ENCODE results near the gene SSRP1.

SSRP1 gene

GRCh38 chr11:57368845-57369232 lies 33.1 kb upstream of the SSRP1 start:
- H3K4me2 ChIP-seq (ENCODE audit: low read length, poor library complexity, severe bottlenecking) = no peak overlapping the region
- H3K4ac ChIP-seq (ENCODE audit: low read depth in 1 of 2, low read length in 2 of 2) = no peak overlapping the region
- no peak overlapping the region for H2BK12ac ChIP-seq (ENCODE audit: low read length in 2 of 2)
- H3K36me3 ChIP-seq (ENCODE audit: control insufficient read depth in 1 of 2, insufficient read depth in 2 of 2, low read depth in 1 of 2, low read length in 2 of 2) = no peaks in the 10 kb centered on the region
- no peaks in the 10 kb centered on the region for H3K9me3 ChIP-seq (ENCODE audit: control insufficient read depth, low read length)
- 74% methylated on average over 5 of the region's 5 CpGs for WGBS
- H4K91ac ChIP-seq (ENCODE audit: low read length) = no peak overlapping the region
- H2BK15ac ChIP-seq (ENCODE audit: low read depth, poor library complexity, severe bottlenecking) = no peak overlapping the region
- no peak overlapping the region for H3K18ac ChIP-seq (ENCODE audit: low read depth in 1 of 2, low read length in 2 of 2)
- H3K27ac ChIP-seq (ENCODE audit: low read length, poor library complexity, severe bottlenecking) = no peak overlapping the region
- H3K79me1 ChIP-seq (replicated peaks; ENCODE audit: low read length, poor library complexity, severe bottlenecking) = no peaks in the 10 kb centered on the region
- H3K4me1 ChIP-seq (ENCODE audit: control insufficient read depth, insufficient read depth, low read depth, low read length) = no peaks in the 10 kb centered on the region
- H2BK5ac ChIP-seq (ENCODE audit: low read depth, low read length, poor library complexity, severe bottlenecking) = no peak overlapping the region
- no peak overlapping the region for H2AFZ ChIP-seq (ENCODE audit: low read depth, low read length)
- H3K14ac ChIP-seq (ENCODE audit: low read length in 2 of 2) = no peak overlapping the region
- no peak overlapping the region for H3K4me3 ChIP-seq (ENCODE audit: insufficient read depth in 1 of 2, low read depth in 1 of 2, low read length in 2 of 2)
- H3K23ac ChIP-seq (ENCODE audit: low read length in 2 of 2) = no peak overlapping the region
- H2BK120ac ChIP-seq (ENCODE audit: low read depth, low read length) = no peak overlapping the region
- H4K8ac ChIP-seq (ENCODE audit: low read length) = no peak overlapping the region
- H3K9ac ChIP-seq (ENCODE audit: low read length) = no peak overlapping the region
- no peak for DNase-seq
- H2AK5ac ChIP-seq (ENCODE audit: low read length, severe bottlenecking) = no peak overlapping the region
- peaks cover 5 to 43% of the 10 kb centered on the region in 2 experiments for H3K27me3 ChIP-seq (ENCODE audit: control insufficient read depth in 1 of 2, insufficient read depth in 1 of 2, low read length in 2 of 2)

GRCh38 chr11:57368106-57368844 lies 32.6 kb upstream of the SSRP1 start:
- Histone ChIP-seq H4K91ac (ENCODE audit: low read length) (no peak overlapping the region), H3K79me1 (replicated peaks; ENCODE audit: low read length, poor library complexity, severe bottlenecking) (no peaks in the 10 kb centered on the region), H3K9me3 (ENCODE audit: control insufficient read depth, low read length) (no peaks in the 10 kb centered on the region), H2BK120ac (ENCODE audit: low read depth, low read length) (no peak overlapping the region), H3K27me3 (ENCODE audit: control insufficient read depth in 1 of 2, insufficient read depth in 1 of 2, low read length in 2 of 2) (peaks cover 5 to 49% of the 10 kb centered on the region in 2 experiments), H3K14ac (ENCODE audit: low read length in 2 of 2) (no peak overlapping the region), H2AK5ac (ENCODE audit: low read length, severe bottlenecking) (no peak overlapping the region), H2BK5ac (ENCODE audit: low read depth, low read length, poor library complexity, severe bottlenecking) (no peak overlapping the region), H3K9ac (ENCODE audit: low read length) (no peak overlapping the region), H3K4me3 (ENCODE audit: insufficient read depth in 1 of 2, low read depth in 1 of 2, low read length in 2 of 2) (no peak overlapping the region), H3K4me1 (ENCODE audit: control insufficient read depth, insufficient read depth, low read depth, low read length) (no peaks in the 10 kb centered on the region), H3K18ac (ENCODE audit: low read depth in 1 of 2, low read length in 2 of 2) (no peak overlapping the region), H2AFZ (ENCODE audit: low read depth, low read length) (no peak overlapping the region), H3K23ac (ENCODE audit: low read length in 2 of 2) (no peak overlapping the region), H2BK15ac (ENCODE audit: low read depth, poor library complexity, severe bottlenecking) (no peak overlapping the region), H2BK12ac (ENCODE audit: low read length in 2 of 2) (no peak overlapping the region), H4K8ac (ENCODE audit: low read length) (no peak overlapping the region), H3K27ac (ENCODE audit: low read length, poor library complexity, severe bottlenecking) (no peak overlapping the region), H3K4ac (ENCODE audit: low read depth in 1 of 2, low read length in 2 of 2) (no peak overlapping the region), H3K4me2 (ENCODE audit: low read length, poor library complexity, severe bottlenecking) (no peak overlapping the region), H3K36me3 (ENCODE audit: control insufficient read depth in 1 of 2, insufficient read depth in 2 of 2, low read depth in 1 of 2, low read length in 2 of 2) (no peaks in the 10 kb centered on the region)
- DNase-seq = no peak
- WGBS = 71% methylated on average over 19 of the region's 19 CpGs

GRCh38 chr11:57364851-57365660 lies 29.4 kb upstream of the SSRP1 start:
- H3K18ac ChIP-seq (ENCODE audit: low read depth in 1 of 2, low read length in 2 of 2) = no peak overlapping the region
- no peaks in the 10 kb centered on the region for H3K9me3 ChIP-seq (ENCODE audit: control insufficient read depth, low read length)
- H3K4ac ChIP-seq (ENCODE audit: low read depth in 1 of 2, low read length in 2 of 2) = no peak overlapping the region
- no peak overlapping the region for H2AK5ac ChIP-seq (ENCODE audit: low read length, severe bottlenecking)
- no peak for DNase-seq
- H3K14ac ChIP-seq (ENCODE audit: low read length in 2 of 2) = no peak overlapping the region
- no peak overlapping the region for H3K4me2 ChIP-seq (ENCODE audit: low read length, poor library complexity, severe bottlenecking)
- H3K4me3 ChIP-seq (ENCODE audit: insufficient read depth in 1 of 2, low read depth in 1 of 2, low read length in 2 of 2) = no peak overlapping the region
- no peak overlapping the region for H2BK5ac ChIP-seq (ENCODE audit: low read depth, low read length, poor library complexity, severe bottlenecking)
- no peaks in the 10 kb centered on the region for H3K36me3 ChIP-seq (ENCODE audit: control insufficient read depth in 1 of 2, insufficient read depth in 2 of 2, low read depth in 1 of 2, low read length in 2 of 2)
- peaks cover 5 to 47% of the 10 kb centered on the region in 2 experiments for H3K27me3 ChIP-seq (ENCODE audit: control insufficient read depth in 1 of 2, insufficient read depth in 1 of 2, low read length in 2 of 2)
- H2AFZ ChIP-seq (ENCODE audit: low read depth, low read length) = no peak overlapping the region
- H3K23ac ChIP-seq (ENCODE audit: low read length in 2 of 2) = no peak overlapping the region
- H4K8ac ChIP-seq (ENCODE audit: low read length) = no peak overlapping the region
- H3K9ac ChIP-seq (ENCODE audit: low read length) = no peak overlapping the region
- H2BK12ac ChIP-seq (ENCODE audit: low read length in 2 of 2) = no peak overlapping the region
- H3K4me1 ChIP-seq (ENCODE audit: control insufficient read depth, insufficient read depth, low read depth, low read length) = peaks cover 1% of the 10 kb centered on the region
- H3K79me1 ChIP-seq (replicated peaks; ENCODE audit: low read length, poor library complexity, severe bottlenecking) = no peaks in the 10 kb centered on the region
- 50% methylated on average over 6 of the region's 9 CpGs for WGBS
- H3K27ac ChIP-seq (ENCODE audit: low read length, poor library complexity, severe bottlenecking) = no peak overlapping the region
- no peak overlapping the region for H2BK120ac ChIP-seq (ENCODE audit: low read depth, low read length)
- H4K91ac ChIP-seq (ENCODE audit: low read length) = no peak overlapping the region
- no peak overlapping the region for H2BK15ac ChIP-seq (ENCODE audit: low read depth, poor library complexity, severe bottlenecking)
